Psoas muscle (tissue), 8 donors: ENCODE results near the gene ITGA11. TPM values are rescaled to one million over a fixed set of nuclear protein-coding genes. Genes with fewer than 3 reads are reported as not detected.

Experiments used
- ATAC-seq, 4 donors: fragments of 200-7000 bp; cut with Tn5 transposase; one replicate each; pipeline ENCODE4 v1.9.1; 2020; ENCODE audit warnings: moderate library complexity in 3 of 4, mild to moderate bottlenecking in 2 of 4
- DNase-seq, 2 donors: peaks; one replicate each; pipeline ENCODE4 v3.0.0-alpha.2; 2020
- H3K27ac ChIP-seq: fragments of 200-600 bp; one replicate; pipeline ENCODE4 v1.8.0; 2022
- H3K27me3 ChIP-seq, 3 donors: fragments of 200-600 bp in 1 of 3; one replicate each; pipeline versions ENCODE4 v1.6.1 to v1.8.0; 2013 to 2022; ENCODE audit warnings: low read length in 2 of 3, mild to moderate bottlenecking in 2 of 3, moderate library complexity in 1 of 3; ENCODE audit not compliant: insufficient read depth in 3 of 3
- H3K36me3 ChIP-seq, 2 donors: fragments of 200-600 bp in 1 of 2; one replicate each; pipeline versions ENCODE4 v1.6.1 to v1.8.0; 2013 to 2022; ENCODE audit warnings: low read depth in 1 of 2, mild to moderate bottlenecking in 1 of 2, moderate library complexity in 1 of 2; ENCODE audit not compliant: insufficient read depth in 1 of 2
- H3K4me1 ChIP-seq: fragments of 200-600 bp; one replicate; pipeline ENCODE4 v1.8.0; 2022
- H3K4me3 ChIP-seq: fragments of 200-600 bp; one replicate; pipeline ENCODE4 v1.8.0; 2022; ENCODE audit warnings: mild to moderate bottlenecking
- H3K9me3 ChIP-seq: fragments of 200-600 bp; one replicate; pipeline ENCODE4 v1.8.0; 2022
- CTCF ChIP-seq: fragments of 200-600 bp; IDR thresholded peaks from one replicate; pipeline ENCODE4 v1.8.0; 2022; ENCODE audit warnings: antibody characterized with exemption
- WGBS, 3 donors: extraction: QIAGEN DNeasy Blood & Tissue Kit; methylation state at CpG; one replicate each; pipeline versions ENCODE4 v1.1.6 to v1.1.7; 2013; 5-methylcytosine and 5-hydroxymethylcytosine counted together
- intact Hi-C, 2 donors: fragments of 100-400 bp; cut with DNase I; formaldehyde crosslinking; loops; one replicate each; pipeline versions ENCODE4 v1.11.0 to v1.14.2; 2022
- polyA plus RNA-seq, 3 donors: library from polyadenylated mRNA; stranded (reverse); fragments of 200-250 nt; gene quantifications; one replicate each; pipeline ENCODE4 v1.2.3, GENCODE V29; 2013
- total RNA-seq, 4 donors: library from RNA; stranded (reverse); fragmentation: NEBNext Ultra II Directional in 2 of 4; extraction: Animal tissue kit (Norgen Biotek cat#: 25700) in 2 of 4; gene quantifications; one replicate each; pipeline versions ENCODE4 v1.2.1 to v1.2.4, GENCODE V29; 2021 to 2023
- donor health status: healthy with polysubstance abuse.
- donor health status: DM: no; HTN: no; CAD: no; lungs with moderate emphysema.
- donor health status: Bipolar disorder and iron deficiency.
- donor health status: healthy.
- donor health status: DM: yes; HTN: yes; CAD: no.
- donor health status: DM: no; HTN: no; CAD: no.
- donor health status: DM: no; HTN: no; CAD: no.
- donor health status: DM: yes; HTN: yes; CAD: no.

ITGA11 gene
- total and polyA plus RNA-seq, 7 donors = 0.10 to 7.9 (median 0.97) TPM

GRCh38 chr15:68449389-68449788 is 17.4 kb upstream of the ITGA11 start:
- H3K4me3 ChIP-seq = no peak overlapping the region
- intact Hi-C loops = no loop called here
- H3K9me3 ChIP-seq = no peaks in the 10 kb centered on the region
- no peaks in the 10 kb centered on the region for H3K4me1 ChIP-seq
- no peak overlapping the region for H3K27ac ChIP-seq
- DNase-seq = no peak
- 31 to 61% (median 44%) methylated on average over 6 of the region's 6 CpGs for whole genome bisulfite sequencing, 3 donors
- no peak for ATAC-seq
- peaks cover 0 to 48% (median 0%) of the 10 kb centered on the region in 3 donors for H3K27me3 ChIP-seq
- TF ChIP-seq CTCF = no peak
- H3K36me3 ChIP-seq = no peaks in the 10 kb centered on the region

- Histone ChIP-seq H3K36me3 (no peaks in the 10 kb centered on the region), H3K27me3 (peaks cover 0 to 48% (median 0%) of the 10 kb centered on the region in 3 donors), H3K9me3 (no peaks in the 10 kb centered on the region), H3K4me1 (no peaks in the 10 kb centered on the region), H3K27ac (no peak overlapping the region), H3K4me3 (no peak overlapping the region)
- DNase-seq = no peak
- no peak for ATAC-seq
- no peak for TF ChIP-seq CTCF
- intact Hi-C loops = no loop called here
- 44 to 47% (median 46%) methylated on average over 2 of the region's 2 CpGs for WGBS, 3 donors
Measured at GRCh38 chr15:68447976-68448755, 16.2 kb upstream of the ITGA11 start.

- ATAC-seq (no peak), DNase-seq (no peak)
- no peaks in the 10 kb centered on the region for H3K4me1 ChIP-seq
- no peak overlapping the region for H3K4me3 ChIP-seq
- TF ChIP-seq CTCF = no peak
- peaks cover 0 to 45% (median 0%) of the 10 kb centered on the region in 3 donors for H3K27me3 ChIP-seq
- WGBS, 3 donors = 89 to 95% (median 90%) methylated on average over 3 of the region's 3 CpGs
- no peak overlapping the region for H3K27ac ChIP-seq
- no peaks in the 10 kb centered on the region for H3K9me3 ChIP-seq
- intact Hi-C loops = no loop called here
- no peaks in the 10 kb centered on the region for H3K36me3 ChIP-seq
Measured at GRCh38 chr15:68447209-68447608, 15.2 kb upstream of the ITGA11 start.

- intact Hi-C loops = no loop called here
- Histone ChIP-seq H3K4me1 (no peaks in the 10 kb centered on the region), H3K27ac (no peak overlapping the region), H3K4me3 (no peak overlapping the region), H3K9me3 (no peaks in the 10 kb centered on the region), H3K27me3 (peaks cover 0 to 33% (median 0%) of the 10 kb centered on the region in 3 donors), H3K36me3 (no peaks in the 10 kb centered on the region)
- DNase-seq (no peak), ATAC-seq (no peak)
- WGBS, 3 donors = 72 to 76% (median 73%) methylated on average over 2 of the region's 2 CpGs
- no peak for TF ChIP-seq CTCF
Measured at GRCh38 chr15:68445351-68445750, 13.4 kb upstream of the ITGA11 start.

GRCh38 chr15:68444336-68444735 is 12.4 kb upstream of the ITGA11 start:
- no peak for DNase-seq
- no peaks in the 10 kb centered on the region for H3K4me1 ChIP-seq
- ATAC-seq = no peak
- TF ChIP-seq CTCF = no peak
- H3K27ac ChIP-seq = no peak overlapping the region
- H3K27me3 ChIP-seq = peaks cover 0 to 23% (median 0%) of the 10 kb centered on the region in 3 donors
- no peaks in the 10 kb centered on the region for H3K9me3 ChIP-seq
- intact Hi-C loops = no loop called here
- no peak overlapping the region for H3K4me3 ChIP-seq
- H3K36me3 ChIP-seq = no peaks in the 10 kb centered on the region
